SK-N-SH (cell line): ENCODE results near the gene CACNG4. TPM values are rescaled to one million over a fixed set of nuclear protein-coding genes. Genes with fewer than 3 reads are reported as not detected.

ENCODE experiments used
- CTCF ChIA-PET: fragments of 300-600, 350-600 bp; formaldehyde crosslinking; extraction: SDS; loops from one replicate; lab custom pipeline; 2021; lab: Yijun Ruan, JAX
- POLR2A ChIA-PET: fragments of 350-600 bp; sonication (Branson Sonifier 250); formaldehyde crosslinking; extraction: SDS; loops from one replicate; lab custom pipeline; 2020; ENCODE audit warnings: antibody characterized with exemption, inconsistent platforms; lab: Yijun Ruan, JAX
- DNase-seq: peaks from one replicate; pipeline ENCODE4 v3.0.0; 2012
- H2AFZ ChIP-seq: fragments of 200-600 bp; sonication (generic); 2 replicates; pipeline ENCODE4 v1.8.1; 2016; ENCODE audit warnings: antibody characterized with exemption, mild to moderate bottlenecking, low read depth
- H3F3A ChIP-seq: fragments of 200-600 bp; sonication (generic); replicated peaks from 2 replicates; pipeline ENCODE3; 2016; ENCODE audit warnings: antibody characterized with exemption, mild to moderate bottlenecking; ENCODE audit not compliant: insufficient read depth
- H3K27ac ChIP-seq, 2 experiments: fragments of 200-500 bp in 1 of 2; fragments of 200-600 bp in 1 of 2; sonication (Bioruptor generic) in 1 of 2; sonication (generic), shearing (Covaris generic) in 1 of 2; 2 replicates each; pipeline versions ENCODE4 v1.5.1 to v1.6.1; 2014 to 2016; ENCODE audit warnings: low read depth in 2 of 2, inconsistent platforms in 1 of 2, low read length in 1 of 2, mild to moderate bottlenecking in 1 of 2, mixed read lengths in 1 of 2
- H3K27me3 ChIP-seq: fragments of 200-600 bp; sonication (generic), shearing (Covaris generic); 2 replicates; pipeline ENCODE4 v1.6.1; 2016; ENCODE audit warnings: mixed run types; ENCODE audit not compliant: insufficient read depth
- H3K36me3 ChIP-seq, 2 experiments: fragments of 200-500 bp in 1 of 2; fragments of 200-600 bp in 1 of 2; sonication (Bioruptor generic) in 1 of 2; sonication (generic) in 1 of 2; replicated peaks in 1 of 2; 2 replicates each; pipeline versions ENCODE3 to v1.5.1; 2014 to 2016; ENCODE audit warnings: low read length in 1 of 2, mild to moderate bottlenecking in 1 of 2; ENCODE audit not compliant: insufficient read depth in 2 of 2, control insufficient read depth in 1 of 2
- H3K4me1 ChIP-seq, 2 experiments: fragments of 200-500 bp in 1 of 2; fragments of 200-600 bp in 1 of 2; sonication (Bioruptor generic) in 1 of 2; sonication (generic), shearing (Covaris generic) in 1 of 2; 2 replicates each; pipeline versions ENCODE4 v1.5.1 to v1.6.1; 2014 to 2016; ENCODE audit warnings: low read depth in 1 of 2, low read length in 1 of 2, mixed run types in 1 of 2; ENCODE audit not compliant: insufficient read depth in 2 of 2, control insufficient read depth in 1 of 2
- H3K4me2 ChIP-seq: fragments of 200-600 bp; sonication (generic), shearing (Covaris generic); 2 replicates; pipeline ENCODE4 v1.6.1; 2017; ENCODE audit warnings: mixed run types
- H3K4me3 ChIP-seq, 2 experiments: fragments of 200-500 bp in 1 of 2; fragments of 200-600 bp in 1 of 2; sonication (Bioruptor generic) in 1 of 2; sonication (generic), shearing (Covaris generic) in 1 of 2; 2 replicates each; pipeline versions ENCODE4 v1.5.1 to v1.8.1; 2014 to 2016; ENCODE audit warnings: low read depth in 2 of 2, inconsistent platforms in 1 of 2, low read length in 1 of 2, mild to moderate bottlenecking in 1 of 2, mixed read lengths in 1 of 2, moderate library complexity in 1 of 2
- H3K79me2 ChIP-seq: fragments of 200-600 bp; sonication (generic); 2 replicates; pipeline ENCODE4 v1.8.1; 2017; ENCODE audit warnings: mild to moderate bottlenecking; ENCODE audit not compliant: insufficient read depth
- H3K9ac ChIP-seq: fragments of 200-600 bp; sonication (generic); 2 replicates; pipeline ENCODE4 v1.6.1; 2017; ENCODE audit warnings: mixed run types
- H3K9me2 ChIP-seq: fragments of 200-600 bp; sonication (generic); 2 replicates; pipeline ENCODE4 v1.6.1; 2017; ENCODE audit warnings: mixed run types
- H3K9me3 ChIP-seq: fragments of 200-600 bp; sonication (generic); 2 replicates; pipeline ENCODE4 v1.6.1; 2017; ENCODE audit warnings: mixed run types, mild to moderate bottlenecking, moderate library complexity
- H4K20me1 ChIP-seq: fragments of 200-600 bp; sonication (generic); 2 replicates; pipeline ENCODE4 v1.6.1; 2017; ENCODE audit warnings: mild to moderate bottlenecking, mixed run types; ENCODE audit not compliant: insufficient read depth
- CHD2 ChIP-seq: fragments of 150-350 bp; IDR thresholded peaks from 2 replicates; pipeline ENCODE4 v1.6.1; 2018; ENCODE audit warnings: low read length; ENCODE audit not compliant: partially characterized antibody
- ELF1 ChIP-seq: IDR thresholded peaks from 2 replicates; pipeline ENCODE4 v1.4.0; 2012
- EP300 ChIP-seq, 2 experiments: IDR thresholded peaks; 2 replicates each; pipeline versions ENCODE4 v1.4.0 to v1.6.1; 2012; ENCODE audit warnings: borderline replicate concordance in 1 of 2, low read depth in 1 of 2, low read length in 1 of 2
- FOXJ3 ChIP-seq: sonication (generic); formaldehyde crosslinking; IDR thresholded peaks from 2 replicates; pipeline ENCODE4 v1.5.1; 2020; ENCODE audit warnings: mild to moderate bottlenecking, missing genetic modification reagents
- FOXM1 ChIP-seq: IDR thresholded peaks from 2 replicates; pipeline ENCODE4 v1.4.0; 2012; ENCODE audit warnings: low read depth, mild to moderate bottlenecking
- GATA2 ChIP-seq: sonication (generic); formaldehyde crosslinking; IDR thresholded peaks from 2 replicates; pipeline ENCODE4 v1.5.0; 2020; ENCODE audit warnings: mild to moderate bottlenecking, missing genetic modification reagents
- MXI1 ChIP-seq: IDR thresholded peaks from 2 replicates; pipeline ENCODE4 v1.6.1; 2012; ENCODE audit warnings: mild to moderate bottlenecking, low read depth, low read length, improper control_type of control experiment
- POLR2AphosphoS5 ChIP-seq: IDR thresholded peaks from 2 replicates; pipeline ENCODE4 v1.6.1; 2012; ENCODE audit warnings: low read depth, low read length
- RAD21 ChIP-seq: IDR thresholded peaks from 2 replicates; pipeline ENCODE4 v1.6.1; 2012; ENCODE audit warnings: mild to moderate bottlenecking, low read length
- RCOR1 ChIP-seq: fragments of 150-350 bp; IDR thresholded peaks from 2 replicates; pipeline ENCODE4 v1.6.1; 2017; ENCODE audit warnings: antibody characterized with exemption, low read length
- SMC3 ChIP-seq: IDR thresholded peaks from 2 replicates; pipeline ENCODE4 v1.6.1; 2012; ENCODE audit warnings: low read depth, low read length, improper control_type of control experiment
- TAF1 ChIP-seq: IDR thresholded peaks from 2 replicates; pipeline ENCODE4 v1.6.1; 2012; ENCODE audit warnings: low read depth, mild to moderate bottlenecking, low read length, moderate library complexity, borderline replicate concordance
- WGBS: methylation state at CpG from one replicate; pipeline ENCODE4 v1.1.6; 2017; ENCODE audit warnings: low lambda C conversion rate; 5-methylcytosine and 5-hydroxymethylcytosine counted together
- polyA plus RNA-seq, 3 experiments: library from polyadenylated mRNA; depleted of rRNA; stranded (reverse); fragments of >200 nt; gene quantifications; 2 replicates each; pipeline ENCODE4 v1.2.3, GENCODE V29; 2012
- TF ChIP-seq, protein P1 (sequence below): IDR thresholded peaks from 2 replicates; pipeline ENCODE4 v1.6.1; 2012; ENCODE audit warnings: mild to moderate bottlenecking, low read depth, low read length, moderate library complexity
- TF ChIP-seq, protein P2 (sequence below): fragments of 200-600 bp; sonication (generic); IDR thresholded peaks from 2 replicates; pipeline ENCODE4 v1.6.1; 2017; ENCODE audit warnings: antibody characterized with exemption, mild to moderate bottlenecking, moderate library complexity

CACNG4 gene
- polyA plus RNA-seq, 1 of the 3 experiments (the other 2 are of a cell fraction): 13.2 TPM

DNA sequence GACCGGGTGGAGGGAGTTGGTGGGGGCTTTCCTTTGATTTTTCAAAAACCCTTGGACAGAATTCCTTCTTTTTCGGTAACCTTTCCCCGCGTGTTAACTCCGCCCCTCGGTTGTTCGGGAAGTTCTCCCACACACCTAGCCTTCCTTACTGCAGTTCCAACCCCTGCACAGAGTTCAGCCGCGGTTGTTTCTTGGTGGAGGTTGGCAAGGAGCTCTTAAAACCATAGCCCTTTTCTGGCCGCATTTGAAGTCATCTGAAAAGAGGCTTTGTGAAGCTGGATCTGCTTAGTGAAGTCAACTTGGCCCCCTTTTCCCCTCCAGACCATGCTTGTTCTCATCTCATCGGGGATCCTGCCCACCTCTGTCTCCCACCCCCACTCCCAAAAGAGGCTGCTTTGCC, 1.8 kb downstream of the CACNG4 start (continued):
- TF ChIP-seq, protein P1, sequence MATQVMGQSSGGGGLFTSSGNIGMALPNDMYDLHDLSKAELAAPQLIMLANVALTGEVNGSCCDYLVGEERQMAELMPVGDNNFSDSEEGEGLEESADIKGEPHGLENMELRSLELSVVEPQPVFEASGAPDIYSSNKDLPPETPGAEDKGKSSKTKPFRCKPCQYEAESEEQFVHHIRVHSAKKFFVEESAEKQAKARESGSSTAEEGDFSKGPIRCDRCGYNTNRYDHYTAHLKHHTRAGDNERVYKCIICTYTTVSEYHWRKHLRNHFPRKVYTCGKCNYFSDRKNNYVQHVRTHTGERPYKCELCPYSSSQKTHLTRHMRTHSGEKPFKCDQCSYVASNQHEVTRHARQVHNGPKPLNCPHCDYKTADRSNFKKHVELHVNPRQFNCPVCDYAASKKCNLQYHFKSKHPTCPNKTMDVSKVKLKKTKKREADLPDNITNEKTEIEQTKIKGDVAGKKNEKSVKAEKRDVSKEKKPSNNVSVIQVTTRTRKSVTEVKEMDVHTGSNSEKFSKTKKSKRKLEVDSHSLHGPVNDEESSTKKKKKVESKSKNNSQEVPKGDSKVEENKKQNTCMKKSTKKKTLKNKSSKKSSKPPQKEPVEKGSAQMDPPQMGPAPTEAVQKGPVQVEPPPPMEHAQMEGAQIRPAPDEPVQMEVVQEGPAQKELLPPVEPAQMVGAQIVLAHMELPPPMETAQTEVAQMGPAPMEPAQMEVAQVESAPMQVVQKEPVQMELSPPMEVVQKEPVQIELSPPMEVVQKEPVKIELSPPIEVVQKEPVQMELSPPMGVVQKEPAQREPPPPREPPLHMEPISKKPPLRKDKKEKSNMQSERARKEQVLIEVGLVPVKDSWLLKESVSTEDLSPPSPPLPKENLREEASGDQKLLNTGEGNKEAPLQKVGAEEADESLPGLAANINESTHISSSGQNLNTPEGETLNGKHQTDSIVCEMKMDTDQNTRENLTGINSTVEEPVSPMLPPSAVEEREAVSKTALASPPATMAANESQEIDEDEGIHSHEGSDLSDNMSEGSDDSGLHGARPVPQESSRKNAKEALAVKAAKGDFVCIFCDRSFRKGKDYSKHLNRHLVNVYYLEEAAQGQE: no peak
- no peak for TF ChIP-seq ELF1

DNA sequence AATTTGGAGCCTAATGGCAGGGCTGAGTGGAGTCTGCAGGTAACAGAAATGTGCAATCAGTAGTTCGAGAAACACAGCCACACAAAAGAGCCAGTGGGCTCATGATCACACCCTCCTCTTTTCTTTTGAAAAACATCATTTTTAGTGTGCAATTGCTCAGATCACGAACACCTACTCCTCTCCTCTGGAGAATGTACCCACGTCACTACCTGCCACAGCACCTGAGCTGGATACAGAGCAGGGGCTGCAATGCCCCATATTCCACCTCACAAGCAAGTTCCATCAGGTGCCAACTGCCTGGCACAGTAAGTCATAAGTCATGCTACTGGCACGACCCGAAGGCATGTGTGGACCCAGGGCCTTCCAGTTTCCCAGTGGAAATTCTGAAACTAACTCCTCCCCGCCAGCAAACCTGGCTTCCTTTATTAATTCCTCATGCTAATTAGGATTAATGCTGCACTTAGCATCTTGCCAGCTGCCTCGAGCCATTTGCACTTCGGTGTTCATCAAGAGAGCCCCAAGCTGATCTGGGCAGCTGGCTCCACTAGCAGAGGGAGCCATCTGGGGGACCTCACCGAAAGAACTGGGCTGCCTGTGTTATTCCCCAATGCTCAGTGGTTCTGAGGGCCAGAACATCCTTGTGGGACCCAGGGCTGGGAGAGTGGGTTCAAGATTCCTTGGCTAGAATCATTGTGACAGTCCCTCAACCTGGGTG, 2.4 kb downstream of the CACNG4 start:
- Histone ChIP-seq H3K9ac (no peak overlapping the region), H3K27ac (peak overlapping the region in 1 of 2 experiments; percentile 97; a peak in 2 of 4 replicates), H2AFZ (no peak overlapping the region), H3K27me3 (no peaks in the 10 kb centered on the region), H3K9me2 (no peaks in the 10 kb centered on the region), H3F3A (peaks cover 4% of the 10 kb centered on the region), H3K4me2 (peak overlapping the region; percentile 90), H4K20me1 (peaks cover 18% of the 10 kb centered on the region), H3K4me1 (peaks cover 0 to 74% of the 10 kb centered on the region in 2 experiments; a peak in 2 of 4 replicates), H3K4me3 (peak overlapping the region; percentile 50 to 93; a peak in 3 of 4 replicates), H3K36me3 (peaks cover 0 to 4% of the 10 kb centered on the region in 2 experiments), H3K9me3 (no peaks in the 10 kb centered on the region), H3K79me2 (peaks cover 15% of the 10 kb centered on the region; the same call in 1 of the 2 replicates)
- ChIA-PET CTCF (interaction anchor here (0.6 to 2.8 kb wide), 14 partner anchors 9 to 497 kb away, joined by 3 to 21 read pairs (median 4); no protein-coding TSS in a partner anchor), POLR2A (interaction anchor here (0.8 to 5.8 kb wide), 19 partner anchors 9 to 196 kb away, joined by 3 to 95 read pairs (median 6); partner anchors contain the start of gene CACNG5)
- peak; percentile 57 for TF ChIP-seq RAD21
- no peak for TF ChIP-seq TAF1
- TF ChIP-seq, protein P2, sequence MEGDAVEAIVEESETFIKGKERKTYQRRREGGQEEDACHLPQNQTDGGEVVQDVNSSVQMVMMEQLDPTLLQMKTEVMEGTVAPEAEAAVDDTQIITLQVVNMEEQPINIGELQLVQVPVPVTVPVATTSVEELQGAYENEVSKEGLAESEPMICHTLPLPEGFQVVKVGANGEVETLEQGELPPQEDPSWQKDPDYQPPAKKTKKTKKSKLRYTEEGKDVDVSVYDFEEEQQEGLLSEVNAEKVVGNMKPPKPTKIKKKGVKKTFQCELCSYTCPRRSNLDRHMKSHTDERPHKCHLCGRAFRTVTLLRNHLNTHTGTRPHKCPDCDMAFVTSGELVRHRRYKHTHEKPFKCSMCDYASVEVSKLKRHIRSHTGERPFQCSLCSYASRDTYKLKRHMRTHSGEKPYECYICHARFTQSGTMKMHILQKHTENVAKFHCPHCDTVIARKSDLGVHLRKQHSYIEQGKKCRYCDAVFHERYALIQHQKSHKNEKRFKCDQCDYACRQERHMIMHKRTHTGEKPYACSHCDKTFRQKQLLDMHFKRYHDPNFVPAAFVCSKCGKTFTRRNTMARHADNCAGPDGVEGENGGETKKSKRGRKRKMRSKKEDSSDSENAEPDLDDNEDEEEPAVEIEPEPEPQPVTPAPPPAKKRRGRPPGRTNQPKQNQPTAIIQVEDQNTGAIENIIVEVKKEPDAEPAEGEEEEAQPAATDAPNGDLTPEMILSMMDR: no peak
- peak in 1 of 2 experiments; percentile 95; a peak in 2 of 4 replicates for TF ChIP-seq EP300 (IDR thresholded peaks at IDR 0.05; ENCODE audit: borderline replicate concordance in 1 of 2, low read depth in 1 of 2, low read length in 1 of 2)
- no peak for TF ChIP-seq POLR2AphosphoS5
- 0 out of 2 replicates have a peak, but pooled peaks have one; percentile 21 for TF ChIP-seq GATA2
- TF ChIP-seq MXI1: 0 out of 2 replicates have a peak, but pooled peaks have one; percentile 58
- peak; percentile 87 for TF ChIP-seq RCOR1
- TF ChIP-seq CHD2: peak; percentile 38
- 0 out of 2 replicates have a peak, but pooled peaks have one; percentile 4 for TF ChIP-seq SMC3
- TF ChIP-seq, protein P1: 0 out of 2 replicates have a peak, but pooled peaks have one; percentile 5
- TF ChIP-seq FOXM1: no peak
- peak; percentile 74 for TF ChIP-seq FOXJ3 (CRISPR knock-in tag)
- WGBS: 66% methylated on average over 9 of the region's 9 CpGs
- DNase-seq: peak; percentile 68
